Fibroblast of skin of abdomen (primary cell): ENCODE results near the gene UST.

Source experiments
- DNase-seq: peaks from one replicate; pipeline ENCODE4 v3.0.0-alpha.2; 2013

The UST gene

DNA sequence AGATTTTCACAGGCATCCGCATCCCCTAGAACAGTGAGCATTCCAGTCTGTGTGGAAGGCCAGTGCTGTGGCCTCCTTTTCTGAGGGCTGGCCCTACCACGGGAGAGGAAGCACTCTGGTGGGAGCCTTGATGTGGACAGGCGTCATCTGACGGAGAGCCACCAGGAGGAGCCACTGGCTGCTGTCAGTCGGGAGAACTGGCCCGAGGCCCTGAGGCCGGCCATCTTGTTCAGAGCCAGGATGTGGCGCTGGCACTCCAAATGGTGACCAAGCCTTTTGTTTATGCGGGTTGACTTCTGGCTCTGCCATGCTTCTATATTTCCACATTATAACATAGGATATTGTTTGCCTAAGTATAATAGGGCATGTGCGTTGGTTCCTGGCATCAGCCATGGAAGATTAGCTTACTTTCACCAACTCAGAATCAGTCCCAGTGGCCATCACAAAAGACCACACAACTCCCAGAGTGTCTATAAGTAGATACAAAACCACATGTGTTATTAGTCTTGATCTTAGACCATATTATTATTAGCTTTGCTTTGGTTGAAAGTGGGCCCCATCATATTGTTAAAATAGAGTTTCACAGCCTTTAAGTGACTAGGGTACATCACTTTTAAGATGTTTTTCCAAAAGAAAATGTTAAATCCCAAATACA, 296.8 kb downstream of the UST start:
- no peak for DNase-seq

DNA sequence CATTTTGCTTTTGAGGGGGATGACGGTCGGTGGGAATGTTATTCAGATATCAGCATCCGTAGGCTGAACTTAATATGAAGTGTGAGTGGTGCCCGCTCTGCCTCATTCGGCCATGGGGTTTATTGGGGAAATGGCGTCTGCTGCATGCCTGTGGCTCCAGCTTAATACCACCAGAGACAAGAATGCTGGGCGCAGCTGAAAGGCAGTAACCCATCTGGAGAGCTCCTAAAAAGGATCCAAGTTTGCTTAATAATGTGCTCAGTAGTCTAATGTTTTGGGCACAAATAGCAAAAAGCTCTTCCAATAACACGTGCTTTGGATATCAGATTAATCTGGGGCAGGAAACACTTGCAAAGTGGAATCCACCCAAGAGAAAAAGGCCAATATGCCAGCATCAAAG, 297.7 kb downstream of the UST start:
- DNase-seq: peak; percentile 64

DNA sequence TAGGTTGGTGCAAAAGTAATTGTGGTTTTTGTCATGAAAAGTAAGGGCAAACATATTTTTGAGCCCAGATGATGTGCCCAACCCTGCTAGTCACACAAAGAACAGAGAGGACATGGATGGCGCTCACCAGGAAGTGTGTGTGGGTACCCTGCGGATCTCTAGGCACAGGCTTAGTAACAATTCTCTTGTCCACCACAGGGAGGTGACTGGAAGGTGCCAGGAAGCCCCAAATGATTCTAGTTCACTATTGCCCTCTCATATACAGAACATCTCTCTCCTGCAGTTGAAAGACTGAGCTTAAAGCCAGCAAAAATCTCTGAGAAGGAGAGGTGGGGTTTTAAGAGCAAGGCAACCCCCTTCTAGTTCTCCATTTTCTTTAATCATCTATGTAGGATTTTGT, 298.6 kb downstream of the UST start:
- no peak for DNase-seq

DNA sequence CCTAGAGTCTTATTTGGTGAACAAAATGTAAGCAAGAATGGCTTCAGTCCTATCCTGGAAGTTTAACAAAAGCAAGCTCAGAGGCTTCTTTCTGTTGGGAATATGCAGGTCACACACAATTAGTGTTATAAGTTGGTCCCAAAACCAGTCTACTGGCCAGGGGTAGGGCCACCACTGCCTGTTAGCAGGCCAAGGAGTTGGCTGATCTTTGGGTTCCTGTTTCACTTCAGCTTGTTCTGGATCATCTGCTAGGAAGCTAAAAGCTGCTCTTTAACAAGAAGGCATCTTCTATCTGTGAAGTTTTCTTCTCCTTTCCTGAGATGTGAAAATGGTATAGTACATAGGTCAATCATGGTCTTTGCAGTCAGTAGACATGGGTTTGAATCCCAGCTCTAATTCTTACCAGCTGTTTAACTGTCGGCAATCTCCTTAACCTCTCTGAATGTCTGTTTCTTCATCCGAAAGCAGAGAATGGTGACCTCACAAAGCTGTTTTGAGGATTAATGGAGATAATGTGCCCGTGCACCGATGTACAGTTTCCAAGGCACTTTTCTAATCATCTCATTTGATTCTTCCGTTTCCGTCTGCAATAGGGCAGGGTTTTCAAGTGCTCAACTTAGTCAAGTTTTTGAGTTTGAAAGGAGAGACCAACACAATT, 299.5 kb downstream of the UST start:
- DNase-seq: no peak

DNA sequence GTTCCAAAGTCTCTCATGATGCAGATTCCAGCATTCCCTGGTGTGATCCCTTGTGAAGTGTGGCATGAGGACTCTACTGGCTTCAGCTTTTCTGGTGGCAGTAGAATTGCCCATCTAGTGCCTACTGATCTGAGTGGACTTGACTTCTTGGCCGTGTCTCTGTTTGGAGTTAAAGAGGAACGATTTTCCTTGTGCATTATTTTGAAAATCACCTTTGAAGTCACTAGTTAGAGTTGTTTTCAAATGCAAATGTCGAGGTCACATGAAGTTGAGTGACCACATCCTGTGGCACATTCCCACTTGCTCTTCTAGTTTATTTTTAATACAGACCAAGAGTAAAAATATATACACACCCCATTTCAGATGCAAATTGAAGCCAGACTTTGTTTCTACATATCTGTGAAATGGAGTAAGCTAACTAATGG, 300.0 kb downstream of the UST start:
- DNase-seq: no peak

DNA sequence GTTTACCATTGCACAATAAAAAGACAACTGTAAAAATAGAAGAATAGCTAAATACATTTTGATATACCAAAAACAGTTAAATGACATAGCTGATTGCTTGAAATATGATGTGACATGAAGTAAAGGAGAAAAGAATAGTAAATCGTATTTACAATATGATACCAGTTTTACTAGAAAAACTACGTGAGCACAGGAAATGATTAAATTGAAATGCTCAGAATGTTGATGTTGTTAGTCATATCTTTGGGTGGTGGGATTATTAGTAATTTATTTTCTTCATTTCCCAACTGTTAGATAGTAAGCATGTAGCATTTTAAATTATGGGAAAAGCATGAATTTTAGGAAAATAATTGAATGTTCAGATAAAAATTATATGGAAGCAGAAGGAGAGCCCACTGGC, 302.4 kb downstream of the UST start:
- peak; percentile 36 for DNase-seq

DNA sequence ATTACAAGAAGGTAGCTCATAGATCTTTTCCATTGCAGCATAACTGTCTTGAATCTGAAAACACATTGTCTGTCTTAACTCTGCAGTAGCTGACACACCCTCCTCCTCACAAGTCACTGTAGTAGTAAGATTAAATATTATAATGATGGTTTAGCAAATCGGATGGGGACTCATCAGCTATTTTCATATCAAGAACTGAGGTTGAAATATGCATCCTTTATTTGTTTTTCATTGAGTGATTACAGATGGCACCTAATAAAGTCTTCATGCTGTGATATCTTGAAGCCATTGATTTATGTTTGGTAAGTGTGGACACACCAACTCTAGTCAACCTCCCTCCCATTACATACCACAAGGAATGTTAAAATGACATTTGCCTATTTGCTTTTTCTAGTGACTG, 303.3 kb downstream of the UST start:
- DNase-seq: peak; percentile 51

DNA sequence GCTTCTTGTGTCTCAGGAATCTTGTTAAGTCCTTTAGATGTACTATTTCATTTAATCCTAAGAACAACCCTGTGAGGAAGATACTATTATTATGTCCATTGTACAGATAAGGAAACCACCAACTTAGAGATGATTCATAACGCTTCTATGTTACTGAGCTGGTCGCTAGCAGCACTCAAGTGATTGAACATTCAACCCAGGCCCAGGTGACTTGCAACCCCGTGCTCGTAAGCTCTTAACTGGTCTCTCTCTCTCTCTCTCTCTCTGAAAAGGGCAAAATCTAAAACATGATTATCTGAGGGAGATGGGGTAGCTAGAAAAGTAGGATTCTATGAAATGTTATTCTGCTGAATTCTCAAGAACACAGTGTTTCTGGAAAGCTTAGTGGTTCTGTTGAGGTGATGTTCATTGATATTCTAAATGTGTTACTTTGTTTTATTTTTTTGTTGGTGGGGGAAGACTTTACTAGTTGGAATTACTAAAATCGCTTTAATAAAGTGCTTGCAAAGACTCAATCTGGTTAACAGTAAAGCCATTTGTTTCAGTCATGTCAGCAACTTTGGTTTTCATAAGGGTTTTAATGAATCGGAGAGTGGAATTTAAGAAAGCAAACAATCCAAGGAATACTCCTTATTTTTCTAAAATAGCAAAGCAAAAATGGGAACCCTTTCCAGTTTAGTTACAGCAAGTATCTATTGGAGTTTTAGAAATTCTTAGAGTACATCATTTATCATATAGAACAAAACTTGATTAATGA, 305.7 kb downstream of the UST start:
- no peak for DNase-seq

DNA sequence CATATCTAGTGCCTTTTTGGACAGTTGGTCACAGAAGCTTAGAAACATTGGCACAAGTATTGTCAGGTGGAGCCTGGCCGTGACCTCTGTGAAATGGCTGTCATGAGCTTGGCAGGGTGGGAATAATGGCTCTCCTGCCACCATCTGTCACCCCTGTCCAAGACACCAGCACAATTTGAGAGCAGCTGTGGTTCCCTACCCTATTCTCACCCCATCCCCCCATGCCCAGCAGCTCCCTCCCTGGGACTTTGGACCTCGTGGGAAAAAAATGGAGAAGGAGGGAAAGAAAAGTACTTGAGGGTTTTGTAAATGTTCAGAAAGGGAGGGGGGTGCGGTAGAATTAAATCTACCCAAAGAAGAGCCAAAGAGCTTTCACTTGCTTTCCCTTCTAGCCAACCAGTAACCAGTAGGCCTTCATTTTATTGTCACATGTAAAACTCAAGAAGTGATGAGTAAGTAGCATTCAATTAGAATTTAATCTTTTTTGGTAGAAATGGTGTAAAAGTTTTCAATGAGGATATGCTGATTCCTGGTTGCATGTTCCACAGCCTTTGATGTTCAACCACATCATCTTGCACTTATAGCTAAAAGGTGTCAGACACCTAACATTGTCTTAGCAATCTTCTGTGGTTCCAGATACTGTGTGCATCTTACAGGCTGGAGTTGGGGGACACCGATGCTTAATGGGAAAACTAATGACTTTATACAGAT, 307.2 kb downstream of the UST start:
- DNase-seq: no peak

DNA sequence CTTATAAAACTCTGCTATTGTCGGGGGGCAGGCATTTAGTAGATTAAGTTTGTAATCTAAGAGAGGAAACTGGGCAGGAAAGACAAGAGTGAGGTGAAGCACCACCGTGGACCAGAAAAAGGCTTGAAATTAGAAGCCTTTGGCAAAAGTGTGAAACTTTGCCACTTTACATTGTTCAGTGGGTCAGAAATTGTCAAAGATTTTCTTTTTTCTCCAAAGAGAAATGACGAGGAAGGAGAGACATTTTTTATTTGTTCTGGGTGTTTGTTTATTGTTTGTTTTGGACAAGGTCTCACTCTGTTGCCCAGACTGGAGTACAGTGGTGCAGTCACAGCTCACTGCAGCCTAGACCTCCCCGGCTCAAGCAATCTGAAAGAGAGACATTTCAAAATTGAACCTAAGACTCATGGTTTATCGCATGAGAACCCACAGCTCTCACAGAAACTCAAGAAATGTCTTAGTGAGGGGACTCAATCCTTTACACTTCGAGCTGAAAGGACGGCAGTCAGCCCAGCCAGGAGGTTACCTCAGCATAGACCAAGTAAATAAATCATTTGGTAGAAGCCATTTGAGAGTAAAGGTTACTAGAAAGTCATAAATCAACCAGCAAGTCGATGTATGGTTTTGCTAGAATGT, 307.8 kb downstream of the UST start:
- DNase-seq: peak; percentile 52

DNA sequence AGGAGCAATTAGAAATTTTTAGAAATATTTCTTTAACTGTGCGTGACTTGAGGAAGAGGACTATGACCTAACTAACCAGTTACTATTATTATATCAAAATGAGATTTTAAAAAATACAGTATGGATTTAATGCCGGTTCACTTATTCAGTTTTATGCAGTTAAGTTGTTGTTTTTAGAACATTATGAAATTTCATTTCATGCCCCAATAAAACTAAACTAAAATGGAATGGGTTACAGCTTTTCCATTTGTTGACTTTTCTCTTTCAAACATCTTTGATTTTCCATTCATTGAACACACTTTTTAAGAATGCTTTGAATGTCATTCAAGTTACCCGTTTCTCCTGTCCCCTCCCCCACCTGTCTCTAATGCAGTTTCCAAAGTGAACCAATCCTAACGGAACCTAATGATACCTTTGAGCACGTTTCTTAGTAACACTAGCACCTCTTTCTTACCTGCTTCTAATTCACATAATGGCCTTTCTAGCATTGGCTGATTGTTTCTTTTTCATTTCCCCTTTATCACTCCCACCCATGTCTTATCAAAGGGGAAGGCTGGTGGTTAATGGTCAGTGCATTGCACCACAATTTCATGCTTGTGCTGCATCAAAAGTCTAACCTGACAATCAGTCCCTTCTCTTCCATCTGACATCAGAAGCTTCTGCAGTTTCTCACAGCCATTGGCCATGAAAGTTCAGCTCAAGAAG, 308.5 kb downstream of the UST start:
- DNase-seq: no peak

DNA sequence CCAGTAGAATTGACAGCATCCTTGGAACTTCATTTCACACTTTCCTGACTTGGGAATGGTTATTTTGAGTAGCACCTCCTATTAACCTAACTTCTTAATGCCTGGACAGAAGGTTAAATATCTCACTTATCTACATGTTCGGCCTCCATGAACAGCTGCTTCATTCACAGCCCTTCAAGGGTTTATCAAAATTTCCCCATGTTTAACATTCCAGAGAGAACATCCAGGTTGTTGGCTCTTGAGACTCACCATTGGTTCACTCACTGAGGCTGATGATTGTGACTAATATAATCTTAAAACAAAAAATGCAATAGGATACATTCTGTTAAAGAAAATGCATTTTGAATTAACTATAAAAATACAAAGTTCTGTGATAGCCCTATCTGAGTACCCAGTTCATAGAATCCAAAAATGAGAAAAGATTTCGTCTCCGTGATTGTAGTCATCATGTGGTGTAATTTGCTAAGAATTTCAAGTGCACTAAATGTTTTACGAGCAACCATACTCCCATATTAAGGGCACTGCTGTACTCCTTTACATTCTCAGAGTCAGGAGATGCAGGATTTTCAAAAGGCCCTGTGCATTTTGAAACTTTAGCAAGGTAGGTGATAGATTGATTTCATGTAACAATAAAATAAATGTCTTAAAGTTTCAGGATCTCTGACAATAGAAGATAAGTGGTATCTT, 310.1 kb downstream of the UST start:
- no peak for DNase-seq

DNA sequence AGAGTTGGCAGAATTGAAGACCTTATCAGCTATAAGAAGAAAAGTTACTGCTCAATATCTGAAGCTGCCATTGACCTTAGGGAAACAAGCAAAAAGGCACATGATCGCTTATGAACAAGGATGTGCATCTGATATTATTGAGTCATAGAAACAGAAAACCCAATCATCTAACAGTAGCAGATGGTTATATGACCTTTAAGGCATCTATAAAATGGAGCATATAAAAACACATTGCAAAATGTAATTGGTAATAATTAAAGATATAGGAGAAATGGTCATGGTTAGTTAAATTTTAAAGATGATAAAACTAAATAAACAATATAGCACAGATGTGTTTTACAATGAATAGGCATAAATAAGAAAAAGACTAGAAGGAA, 310.6 kb downstream of the UST start:
- no peak for DNase-seq

DNA sequence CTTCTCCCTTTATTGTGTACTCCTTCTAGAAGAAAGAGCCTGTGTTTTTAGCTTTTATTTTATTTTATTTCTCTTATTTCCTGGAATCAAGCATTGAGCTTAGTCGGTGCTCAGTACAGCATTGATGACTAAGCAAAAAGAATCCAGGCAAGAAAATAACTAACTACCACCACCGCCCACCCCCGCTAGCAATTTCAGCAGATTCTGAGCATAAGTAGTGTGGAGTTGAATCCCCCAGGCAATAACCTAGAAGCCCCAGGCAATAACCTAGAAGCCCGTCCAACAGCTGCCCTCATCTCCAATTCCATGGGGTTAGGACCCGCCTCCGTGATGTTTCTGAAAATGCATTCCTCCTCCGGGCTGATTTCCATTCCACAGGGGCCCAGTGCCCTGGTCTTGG, 312.7 kb downstream of the UST start:
- DNase-seq: peak; percentile 63

DNA sequence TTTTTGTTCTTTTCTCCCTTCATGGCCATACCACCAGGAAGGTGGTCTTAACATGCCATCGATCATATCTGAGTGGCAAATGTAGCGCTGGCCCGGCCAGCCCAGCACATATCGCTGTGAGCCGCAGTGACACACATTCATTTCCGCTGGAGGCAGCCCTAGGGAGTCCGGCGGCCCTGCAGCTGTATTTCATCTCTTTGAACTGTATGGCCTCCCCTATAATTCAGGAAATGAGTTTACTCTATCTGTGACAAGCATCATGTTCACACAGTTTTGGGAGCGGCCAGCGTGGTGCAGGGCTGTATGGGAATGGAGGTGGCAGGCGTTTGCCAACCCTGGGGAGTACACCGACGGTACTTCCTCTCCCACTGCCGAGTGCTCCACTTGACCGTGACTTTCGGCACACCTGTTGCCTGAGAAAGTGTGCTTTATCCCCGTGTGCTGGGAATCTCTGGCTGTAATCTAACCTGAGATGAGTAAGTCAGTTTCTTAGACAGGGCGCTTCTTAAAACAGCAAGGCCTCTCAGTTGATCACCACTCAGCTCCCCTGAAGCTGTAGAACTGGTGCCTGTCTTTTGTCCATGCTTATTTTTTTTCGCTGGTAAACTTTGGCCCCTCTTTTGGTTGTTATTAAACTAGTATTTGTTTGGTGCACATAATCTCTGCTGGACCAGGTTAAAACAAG, 313.6 kb downstream of the UST start:
- DNase-seq: no peak

DNA sequence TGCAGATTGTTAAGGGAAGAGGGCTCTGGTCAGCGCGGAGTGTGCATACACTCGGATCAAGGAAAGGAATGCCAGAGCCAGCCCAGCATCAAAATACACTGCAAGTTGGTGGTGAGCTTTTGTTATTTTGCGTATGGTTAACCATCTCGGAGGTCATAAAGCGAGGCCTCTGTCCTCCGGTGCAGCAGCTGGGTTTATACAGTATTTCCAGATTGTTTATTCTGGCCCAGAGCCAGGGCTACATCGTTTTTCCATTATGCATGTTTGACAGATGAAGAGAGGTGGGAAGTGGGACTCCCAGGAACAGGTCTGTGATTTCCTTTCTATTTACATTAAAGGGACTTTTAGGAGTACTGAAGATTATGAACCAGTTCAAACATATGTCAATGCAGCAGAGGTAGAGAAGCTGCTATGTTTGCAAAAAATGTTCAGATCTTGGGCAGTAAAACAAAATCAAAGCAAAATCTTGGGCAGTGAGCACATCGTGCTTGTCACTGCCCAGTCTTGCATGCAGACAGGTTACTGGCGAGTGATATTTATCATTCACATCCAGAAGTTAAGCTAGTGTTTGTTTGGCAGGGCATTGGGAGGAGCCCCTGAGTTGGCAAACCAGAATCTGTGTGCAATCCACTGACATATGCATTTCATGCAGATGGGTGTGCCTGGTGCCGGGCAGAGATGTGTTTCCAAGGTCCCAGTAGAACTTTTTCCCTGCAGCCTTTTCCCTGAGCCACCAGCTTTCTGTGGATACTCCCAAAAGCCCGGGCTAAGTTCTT, 314.3 kb downstream of the UST start:
- peak; percentile 54 for DNase-seq

DNA sequence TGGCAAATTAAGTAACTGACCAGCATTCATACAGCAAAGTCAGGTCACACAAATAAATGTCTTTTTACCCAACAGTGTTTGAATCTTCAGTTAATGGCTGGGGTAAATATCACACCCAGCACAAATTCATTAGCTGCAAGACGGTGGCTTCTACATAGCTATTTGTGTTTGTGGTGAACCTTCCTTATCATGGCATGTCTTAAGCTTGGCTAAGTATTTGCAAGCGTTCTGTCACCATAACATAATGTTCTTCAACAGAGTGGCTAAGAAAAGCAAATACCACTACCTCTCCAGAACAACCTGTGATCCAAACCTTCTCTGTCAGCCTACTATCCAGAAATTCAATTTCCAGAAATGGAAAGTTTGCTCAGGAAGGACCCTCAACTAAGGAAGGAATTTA, 315.1 kb downstream of the UST start:
- DNase-seq: no peak

DNA sequence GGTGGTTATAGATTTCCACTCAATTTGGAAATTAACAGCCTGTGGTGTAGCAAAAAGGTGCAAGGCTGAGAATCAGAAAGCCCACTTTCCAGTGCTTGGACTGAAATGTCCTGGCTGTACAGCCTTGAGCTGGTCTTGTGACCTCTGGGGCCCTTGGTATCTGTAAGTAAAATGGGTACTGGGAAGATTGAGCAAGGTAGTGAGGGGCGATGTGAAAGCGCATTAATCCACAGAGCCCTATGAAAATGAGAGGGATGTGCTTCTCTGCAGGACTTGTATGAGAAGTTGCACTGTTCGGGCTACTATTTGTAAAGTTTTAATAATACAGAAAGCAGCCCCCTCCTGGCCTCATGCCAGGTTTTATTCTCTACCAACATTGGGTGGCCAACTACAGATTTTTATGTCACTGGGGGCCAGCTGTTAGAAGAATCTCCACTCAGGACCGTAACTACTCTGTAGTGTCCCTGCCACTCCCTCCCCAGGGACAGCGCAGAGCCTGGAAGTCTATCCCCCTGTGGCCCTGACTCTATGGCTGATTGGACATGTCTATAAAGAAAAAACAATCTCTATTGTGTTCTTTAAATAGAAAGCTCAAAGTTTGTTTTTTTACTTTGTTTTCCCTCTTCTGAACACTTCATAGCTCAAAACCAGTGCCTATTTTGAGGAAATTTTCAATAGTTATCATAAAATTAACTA, 316.0 kb downstream of the UST start:
- no peak for DNase-seq

DNA sequence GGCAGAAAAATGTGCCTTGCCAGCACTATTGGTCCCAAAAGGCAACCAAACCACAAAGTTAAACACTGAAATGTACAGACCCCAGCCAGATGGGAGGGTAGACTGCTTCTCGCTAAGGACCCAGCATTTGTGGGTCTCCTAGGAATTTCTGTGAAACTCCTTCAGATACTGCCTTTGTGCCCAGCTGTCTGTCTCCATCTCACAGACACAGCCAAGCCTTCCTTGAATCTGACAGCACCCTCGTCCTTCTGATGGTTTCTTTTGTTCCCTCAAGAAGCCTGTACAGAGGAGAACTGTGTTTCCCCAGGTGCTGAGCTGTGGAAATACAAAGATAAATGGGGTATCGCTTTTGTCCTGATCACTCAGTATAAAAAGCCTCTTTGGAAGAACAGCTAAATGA, 316.6 kb downstream of the UST start:
- DNase-seq: no peak
